ENCODE data around the gene NXPE3.
A peak's percentile ranks its signal among the peaks of the same experiment; 100 is the strongest.

The NXPE3 gene

GRCh38 chr3:101845425-101845824, 66.4 kb downstream of the NXPE3 start:
- DNase-seq (ENCODE audit: low read depth): no peak
- no peak overlapping the region for H3K4me3 ChIP-seq (ENCODE audit: control insufficient read depth, low read depth, low read length)
- no peak for TF ChIP-seq CTCF (IDR thresholded peaks at IDR 0.05; ENCODE audit: control insufficient read depth, insufficient read depth, low read depth, low read length, missing control alignments)

- no peak overlapping the region for H3K4me3 ChIP-seq (ENCODE audit: control insufficient read depth, low read depth, low read length)
Observed at GRCh38 chr3:101846709-101847108, 67.7 kb downstream of the NXPE3 start.

GRCh38 chr3:101847328-101847727, 68.3 kb downstream of the NXPE3 start:
- no peak for TF ChIP-seq CTCF (IDR thresholded peaks at IDR 0.05; ENCODE audit: control insufficient read depth, insufficient read depth, low read depth, low read length, missing control alignments)
- no peak for DNase-seq (ENCODE audit: low read depth)
- H3K4me3 ChIP-seq (ENCODE audit: control insufficient read depth, low read depth, low read length): no peak overlapping the region

More at GRCh38 chr3:101846709-101847108, 67.7 kb downstream of the NXPE3 start:
- no peak for TF ChIP-seq CTCF (IDR thresholded peaks at IDR 0.05; ENCODE audit: control insufficient read depth, insufficient read depth, low read depth, low read length, missing control alignments)
- no peak for DNase-seq (ENCODE audit: low read depth)

- DNase-seq (ENCODE audit: low read depth): no peak
- no peak for TF ChIP-seq CTCF (IDR thresholded peaks at IDR 0.05; ENCODE audit: control insufficient read depth, insufficient read depth, low read depth, low read length, missing control alignments)
- no peak overlapping the region for H3K4me3 ChIP-seq (ENCODE audit: control insufficient read depth, low read depth, low read length)
Observed at GRCh38 chr3:101848326-101848725, 69.3 kb downstream of the NXPE3 start.

GRCh38 chr3:101848754-101849713, 70.0 kb downstream of the NXPE3 start, which contains the start of gene NFKBIZ:
TSS of gene NFKBIZ (plus strand) at chr3:101849514. CDS start at chr3:101849629, 115 bp downstream.
- peak; percentile 74 for DNase-seq (ENCODE audit: low read depth)
- TF ChIP-seq CTCF (IDR thresholded peaks at IDR 0.05; ENCODE audit: control insufficient read depth, insufficient read depth, low read depth, low read length, missing control alignments): no peak
- peak within 1 kb of the TSS; percentile 68 for H3K4me3 ChIP-seq (ENCODE audit: control insufficient read depth, low read depth, low read length)

GRCh38 chr3:101849714-101850245, 70.8 kb downstream of the NXPE3 start:
- peak overlapping the region; percentile 68 for H3K4me3 ChIP-seq (ENCODE audit: control insufficient read depth, low read depth, low read length)
- no peak for DNase-seq (ENCODE audit: low read depth)

More at GRCh38 chr3:101849714-101850245, 70.8 kb downstream of the NXPE3 start:
- TF ChIP-seq CTCF (IDR thresholded peaks at IDR 0.05; ENCODE audit: control insufficient read depth, insufficient read depth, low read depth, low read length, missing control alignments): no peak
